Trophoblast cell (in vitro differentiated cells and primary cell): ENCODE data around the gene PCDHB12.
"Not testable (repeated sequence)": the region's sequence is repeated elsewhere in the genome, so short reads cannot be mapped to it uniquely, and the experiment has no call there.

ENCODE experiments used
- DNase-seq, 2 donors: peaks; one replicate each; pipeline ENCODE4 v3.0.0-alpha.2; 2016
- H2AFZ ChIP-seq: 2 replicates; pipeline ENCODE4 v1.6.1; 2013; ENCODE audit warnings: low read length, moderate library complexity, mild to moderate bottlenecking; ENCODE audit not compliant: insufficient read depth, poor library complexity
- H2AK5ac ChIP-seq: 2 replicates; pipeline ENCODE4 v1.6.1; 2013; ENCODE audit warnings: mild to moderate bottlenecking, low read length
- H2BK120ac ChIP-seq: 2 replicates; pipeline ENCODE4 v1.6.1; 2013; ENCODE audit warnings: low read length, mild to moderate bottlenecking, moderate library complexity; ENCODE audit not compliant: insufficient read depth, poor library complexity
- H2BK12ac ChIP-seq: 2 replicates; pipeline ENCODE4 v1.6.1; 2013; ENCODE audit warnings: mild to moderate bottlenecking, low read length, moderate library complexity
- H2BK5ac ChIP-seq: 2 replicates; pipeline ENCODE4 v1.6.1; 2013; ENCODE audit warnings: low read length, low read depth, moderate library complexity, mild to moderate bottlenecking; ENCODE audit not compliant: poor library complexity
- H3K14ac ChIP-seq: 2 replicates; pipeline ENCODE4 v1.6.1; 2013; ENCODE audit warnings: mild to moderate bottlenecking, low read length
- H3K18ac ChIP-seq: 2 replicates; pipeline ENCODE4 v1.6.1; 2013; ENCODE audit warnings: mild to moderate bottlenecking, low read length
- H3K23ac ChIP-seq: 2 replicates; pipeline ENCODE4 v1.6.1; 2013; ENCODE audit warnings: low read length
- H3K27ac ChIP-seq: 2 replicates; pipeline ENCODE4 v1.5.1; 2013; ENCODE audit warnings: low read depth, mild to moderate bottlenecking, inconsistent platforms, low read length, moderate library complexity
- H3K27me3 ChIP-seq: 2 replicates; pipeline ENCODE4 v1.6.1; 2013; ENCODE audit warnings: inconsistent platforms, mild to moderate bottlenecking, low read length, moderate library complexity; ENCODE audit not compliant: insufficient read depth
- H3K36me3 ChIP-seq, 2 experiments: 1 replicate in 1 of 2; 2 replicates in 1 of 2; pipeline ENCODE4 v1.6.1; 2013; ENCODE audit warnings: low read length in 2 of 2, mild to moderate bottlenecking in 2 of 2, moderate library complexity in 1 of 2; ENCODE audit not compliant: insufficient read depth in 2 of 2, control insufficient read depth in 1 of 2
- H3K4ac ChIP-seq: 2 replicates; pipeline ENCODE4 v1.6.1; 2013; ENCODE audit warnings: low read depth, mild to moderate bottlenecking, low read length, moderate library complexity
- H3K4me1 ChIP-seq, 2 experiments: 1 replicate in 1 of 2; 2 replicates in 1 of 2; pipeline ENCODE4 v1.6.1; 2013; ENCODE audit warnings: low read length in 2 of 2, mild to moderate bottlenecking in 2 of 2, moderate library complexity in 1 of 2; ENCODE audit not compliant: insufficient read depth in 2 of 2, control insufficient read depth in 1 of 2
- H3K4me2 ChIP-seq: 2 replicates; pipeline ENCODE4 v1.6.1; 2013; ENCODE audit warnings: inconsistent platforms, mild to moderate bottlenecking, low read length, moderate library complexity
- H3K4me3 ChIP-seq: 2 replicates; pipeline ENCODE4 v1.5.1; 2013; ENCODE audit warnings: mild to moderate bottlenecking, low read depth, low read length, inconsistent platforms
- H3K79me1 ChIP-seq: one replicate; pipeline ENCODE4 v1.6.1; 2013; ENCODE audit warnings: low read length
- H3K79me2 ChIP-seq: 2 replicates; pipeline ENCODE4 v1.6.1; 2013; ENCODE audit warnings: low read length, mild to moderate bottlenecking; ENCODE audit not compliant: control insufficient read depth, insufficient read depth, poor library complexity
- H3K9ac ChIP-seq: 2 replicates; pipeline ENCODE4 v1.6.1; 2013; ENCODE audit warnings: mild to moderate bottlenecking, low read length
- H3K9me3 ChIP-seq: 2 replicates; pipeline ENCODE4 v1.6.1; 2013; ENCODE audit warnings: low read depth, mild to moderate bottlenecking, control low read depth, inconsistent platforms, low read length; ENCODE audit not compliant: insufficient read depth
- H4K12ac ChIP-seq: 2 replicates; pipeline ENCODE4 v1.6.1; 2013; ENCODE audit warnings: low read depth, mild to moderate bottlenecking, low read length, moderate library complexity
- H4K8ac ChIP-seq: 2 replicates; pipeline ENCODE4 v1.6.1; 2013; ENCODE audit warnings: low read depth, mild to moderate bottlenecking, low read length, moderate library complexity
- H4K91ac ChIP-seq: one replicate; pipeline ENCODE4 v1.6.1; 2013; ENCODE audit warnings: low read depth, mild to moderate bottlenecking, low read length, moderate library complexity
- WGBS: extraction: QIAGEN DNeasy Blood & Tissue Kit; methylation state at CpG from one replicate; pipeline ENCODE4 v1.1.7; 2013; ENCODE audit warnings: missing lambda C conversion rate; ENCODE audit not compliant: insufficient read length, insufficient coverage; ENCODE audit errors: extremely low coverage; 5-methylcytosine and 5-hydroxymethylcytosine counted together

The PCDHB12 gene

GRCh38 chr5:141210849-141211248 is 2.3 kb downstream of the PCDHB12 start:
- no CpG with 5 or more reads among the region's 27 CpGs for WGBS
- not testable (repeated sequence) for H3K79me2 ChIP-seq, H2BK5ac ChIP-seq, DNase-seq, H2AK5ac ChIP-seq, H4K12ac ChIP-seq, H2BK12ac ChIP-seq, H3K27ac ChIP-seq, H3K4me3 ChIP-seq, H2AFZ ChIP-seq, H2BK120ac ChIP-seq, H3K9me3 ChIP-seq, H3K79me1 ChIP-seq, H3K4me1 ChIP-seq, H3K14ac ChIP-seq, H3K4ac ChIP-seq, H3K27me3 ChIP-seq, H4K8ac ChIP-seq, H4K91ac ChIP-seq, H3K36me3 ChIP-seq, H3K9ac ChIP-seq, H3K18ac ChIP-seq, H3K23ac ChIP-seq, H3K4me2 ChIP-seq

GRCh38 chr5:141213656-141214339 is 5.3 kb downstream of the PCDHB12 start, which contains the start of gene PCDHB13:
Gene PCDHB13 (plus strand): TSS chr5:141213919. CDS start chr5:141214124, 205 bp downstream.
- not testable (repeated sequence) for H2AFZ ChIP-seq, H3K79me2 ChIP-seq, H3K23ac ChIP-seq, H2BK12ac ChIP-seq, H4K8ac ChIP-seq, H3K14ac ChIP-seq, H3K18ac ChIP-seq, H3K4me3 ChIP-seq, H2BK5ac ChIP-seq, H2AK5ac ChIP-seq, H3K9me3 ChIP-seq, H4K91ac ChIP-seq, H3K4me2 ChIP-seq, H3K27ac ChIP-seq, H3K9ac ChIP-seq, DNase-seq, H3K27me3 ChIP-seq, H3K36me3 ChIP-seq, H3K79me1 ChIP-seq, H3K4me1 ChIP-seq, H4K12ac ChIP-seq, H3K4ac ChIP-seq, H2BK120ac ChIP-seq
- WGBS: no CpG with 5 or more reads among the region's 18 CpGs

DNA sequence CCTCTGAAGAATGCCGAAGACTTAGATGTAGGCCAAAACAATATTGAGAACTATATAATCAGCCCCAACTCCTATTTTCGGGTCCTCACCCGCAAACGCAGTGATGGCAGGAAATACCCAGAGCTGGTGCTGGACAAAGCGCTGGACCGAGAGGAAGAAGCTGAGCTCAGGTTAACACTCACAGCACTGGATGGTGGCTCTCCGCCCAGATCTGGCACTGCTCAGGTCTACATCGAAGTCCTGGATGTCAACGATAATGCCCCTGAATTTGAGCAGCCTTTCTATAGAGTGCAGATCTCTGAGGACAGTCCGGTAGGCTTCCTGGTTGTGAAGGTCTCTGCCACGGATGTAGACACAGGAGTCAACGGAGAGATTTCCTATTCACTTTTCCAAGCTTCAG is 6.1 kb downstream of the PCDHB12 start:
- H2AK5ac ChIP-seq, H2AFZ ChIP-seq, H2BK12ac ChIP-seq, H3K27ac ChIP-seq, H3K27me3 ChIP-seq, H3K9ac ChIP-seq, H3K23ac ChIP-seq, H3K4me1 ChIP-seq, H3K79me2 ChIP-seq, H3K18ac ChIP-seq, H4K91ac ChIP-seq, H3K36me3 ChIP-seq, DNase-seq, H3K9me3 ChIP-seq, H4K8ac ChIP-seq, H2BK120ac ChIP-seq, H3K14ac ChIP-seq, H3K4me3 ChIP-seq, H3K4ac ChIP-seq, H3K79me1 ChIP-seq, H4K12ac ChIP-seq, H2BK5ac ChIP-seq, H3K4me2 ChIP-seq: not testable (repeated sequence)
- no CpG with 5 or more reads among the region's 12 CpGs for WGBS

DNA sequence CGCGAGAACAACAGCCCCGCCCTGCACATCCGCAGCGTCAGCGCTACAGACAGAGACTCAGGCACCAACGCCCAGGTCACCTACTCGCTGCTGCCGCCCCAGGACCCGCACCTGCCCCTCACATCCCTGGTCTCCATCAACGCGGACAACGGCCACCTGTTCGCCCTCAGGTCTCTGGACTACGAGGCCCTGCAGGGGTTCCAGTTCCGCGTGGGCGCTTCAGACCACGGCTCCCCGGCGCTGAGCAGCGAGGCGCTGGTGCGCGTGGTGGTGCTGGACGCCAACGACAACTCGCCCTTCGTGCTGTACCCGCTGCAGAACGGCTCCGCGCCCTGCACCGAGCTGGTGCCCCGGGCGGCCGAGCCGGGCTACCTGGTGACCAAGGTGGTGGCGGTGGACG is 7.0 kb downstream of the PCDHB12 start:
- not testable (repeated sequence) for H2AK5ac ChIP-seq, H2BK12ac ChIP-seq, H3K9ac ChIP-seq, H3K79me2 ChIP-seq, DNase-seq, H3K4ac ChIP-seq, H3K27ac ChIP-seq, H3K18ac ChIP-seq, H3K4me1 ChIP-seq, H3K79me1 ChIP-seq, H3K4me3 ChIP-seq, H3K27me3 ChIP-seq, H4K8ac ChIP-seq, H2BK120ac ChIP-seq, H3K36me3 ChIP-seq, H3K14ac ChIP-seq, H3K4me2 ChIP-seq, H2AFZ ChIP-seq, H2BK5ac ChIP-seq, H3K9me3 ChIP-seq, H3K23ac ChIP-seq, H4K91ac ChIP-seq, H4K12ac ChIP-seq
- WGBS: no CpG with 5 or more reads among the region's 40 CpGs
